Kidney capillary endothelial cell (primary cell): ENCODE data around the gene NAT14.

Experiments
- DNase-seq: peaks from one replicate; pipeline ENCODE4 v3.0.0-alpha.2; 2018; ENCODE audit warnings: low spot score

Gene NAT14

GRCh38 chr19:55453511-55454260 lies 31.3 kb upstream of the NAT14 start:
- DNase-seq, result no peak

DNA sequence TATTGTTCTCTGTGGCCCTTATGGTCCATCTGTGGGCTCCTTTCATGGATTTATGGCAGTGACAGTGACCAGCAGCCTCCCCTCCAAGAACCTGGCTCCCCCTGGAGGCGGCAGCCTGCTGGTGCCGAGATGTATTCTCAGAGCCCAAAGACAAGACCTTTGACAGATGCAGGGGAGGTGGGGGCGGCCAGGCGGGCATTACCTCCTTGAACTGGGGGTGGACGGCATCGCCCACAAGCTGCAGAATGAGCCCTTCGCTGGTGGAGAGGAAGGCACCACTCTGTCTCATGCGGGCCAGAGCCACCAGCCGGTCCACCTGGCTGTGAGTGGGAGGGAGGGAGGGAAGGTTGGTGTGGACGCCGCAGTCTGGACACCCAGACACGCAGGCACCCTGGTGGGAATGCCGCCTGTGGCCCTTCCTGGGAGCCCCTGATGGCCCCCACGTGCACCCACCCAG lies 30.2 kb upstream of the NAT14 start:
- peak; percentile 59 for DNase-seq

GRCh38 chr19:55455576-55456235 lies 29.3 kb upstream of the NAT14 start:
- no peak for DNase-seq

DNA sequence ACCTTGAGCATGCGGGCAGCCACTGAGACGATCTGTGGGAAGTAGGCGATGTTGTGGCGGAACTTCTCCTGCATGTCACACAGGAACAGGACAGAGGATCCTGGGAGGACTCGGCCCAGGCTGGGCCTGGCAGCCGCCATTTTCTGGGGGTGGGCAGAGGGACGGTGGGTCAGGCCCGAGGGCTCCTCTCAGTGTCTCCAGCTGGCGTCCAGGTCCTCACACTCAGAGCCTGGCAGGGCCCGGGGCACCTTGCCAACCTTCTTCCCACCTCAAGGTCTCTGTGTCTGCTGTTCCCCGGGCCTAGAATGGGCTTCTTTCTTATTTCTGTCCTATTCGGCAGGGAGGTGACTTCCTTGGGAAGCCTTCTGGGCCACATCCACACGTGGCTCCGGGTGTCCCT lies 28.6 kb upstream of the NAT14 start:
- no peak for DNase-seq

DNA sequence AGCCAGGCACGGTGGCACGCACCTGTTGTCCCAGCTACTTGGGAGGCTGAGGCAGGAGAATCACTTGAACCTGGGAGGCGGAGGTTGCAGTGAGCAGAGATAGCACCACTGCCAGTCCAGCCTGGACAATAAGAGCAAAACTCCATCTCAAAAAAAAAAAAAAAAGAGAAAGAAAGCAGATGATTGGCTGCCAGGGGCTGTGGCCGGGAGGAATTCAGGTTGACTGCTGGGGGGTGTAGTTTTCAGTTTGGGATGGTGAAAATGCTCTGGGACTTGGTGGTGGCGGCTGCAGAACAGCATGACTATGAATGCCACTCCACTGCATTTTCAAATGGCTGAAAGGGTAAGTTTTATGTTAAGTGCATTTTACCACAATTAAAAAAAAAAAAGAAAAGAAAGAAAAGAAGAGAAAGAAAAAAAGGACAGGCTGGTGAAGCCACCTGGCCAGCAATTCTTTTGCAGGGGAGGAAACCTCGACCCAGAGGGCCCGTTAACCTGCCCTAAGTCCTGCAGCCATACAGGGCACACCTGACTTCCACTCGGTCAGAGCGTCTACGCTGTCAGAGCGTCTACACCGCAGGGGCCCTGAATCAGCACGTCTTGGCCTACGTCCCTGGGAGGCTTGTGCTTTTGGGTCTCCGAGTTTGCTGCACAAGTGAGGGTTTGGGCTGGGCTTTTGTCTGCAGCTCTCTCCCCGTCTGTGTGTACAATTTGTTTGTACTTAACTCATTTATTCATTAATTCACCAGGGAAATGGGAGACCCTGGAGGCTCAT lies 27.1 kb upstream of the NAT14 start:
- DNase-seq, result no peak

GRCh38 chr19:55459551-55459949 lies 25.4 kb upstream of the NAT14 start:
- DNase-seq, result no peak

DNA sequence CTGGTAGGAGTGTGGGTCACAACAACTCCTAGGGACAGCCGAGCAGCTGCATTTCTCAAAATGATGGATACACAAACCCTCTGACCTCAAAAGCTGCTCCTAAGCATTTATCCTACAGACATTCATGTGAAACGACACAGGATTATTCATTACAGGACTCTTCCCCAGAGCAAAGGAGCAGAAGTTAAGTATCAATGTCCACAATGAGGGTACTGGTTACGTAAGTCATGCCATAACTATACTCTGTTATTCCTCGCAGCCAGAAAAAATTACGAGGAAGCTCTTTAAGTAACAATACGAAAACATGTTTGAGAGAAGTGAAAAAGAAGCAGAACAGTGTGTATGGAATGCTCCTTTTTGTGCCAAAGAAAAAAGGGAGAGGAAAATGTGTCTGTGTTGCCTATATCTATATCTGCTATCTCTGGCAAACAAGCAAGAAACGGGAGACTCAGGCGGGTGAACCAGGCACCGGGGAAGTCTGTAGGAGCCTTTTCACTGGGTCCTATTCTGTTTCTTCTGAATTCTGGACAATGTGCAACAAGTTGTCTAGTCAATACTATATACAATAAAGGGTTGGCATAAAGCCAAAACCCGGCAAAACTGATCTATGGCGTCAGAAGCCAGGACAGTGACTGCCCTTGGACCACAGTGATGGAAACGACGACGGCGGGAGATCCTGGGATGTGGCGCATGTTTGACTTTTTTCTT lies 24.9 kb upstream of the NAT14 start:
- DNase-seq, result no peak

- DNase-seq, result no peak
These were observed 24.2 kb upstream of the NAT14 start for GRCh38 chr19:55460670-55461258.

DNA sequence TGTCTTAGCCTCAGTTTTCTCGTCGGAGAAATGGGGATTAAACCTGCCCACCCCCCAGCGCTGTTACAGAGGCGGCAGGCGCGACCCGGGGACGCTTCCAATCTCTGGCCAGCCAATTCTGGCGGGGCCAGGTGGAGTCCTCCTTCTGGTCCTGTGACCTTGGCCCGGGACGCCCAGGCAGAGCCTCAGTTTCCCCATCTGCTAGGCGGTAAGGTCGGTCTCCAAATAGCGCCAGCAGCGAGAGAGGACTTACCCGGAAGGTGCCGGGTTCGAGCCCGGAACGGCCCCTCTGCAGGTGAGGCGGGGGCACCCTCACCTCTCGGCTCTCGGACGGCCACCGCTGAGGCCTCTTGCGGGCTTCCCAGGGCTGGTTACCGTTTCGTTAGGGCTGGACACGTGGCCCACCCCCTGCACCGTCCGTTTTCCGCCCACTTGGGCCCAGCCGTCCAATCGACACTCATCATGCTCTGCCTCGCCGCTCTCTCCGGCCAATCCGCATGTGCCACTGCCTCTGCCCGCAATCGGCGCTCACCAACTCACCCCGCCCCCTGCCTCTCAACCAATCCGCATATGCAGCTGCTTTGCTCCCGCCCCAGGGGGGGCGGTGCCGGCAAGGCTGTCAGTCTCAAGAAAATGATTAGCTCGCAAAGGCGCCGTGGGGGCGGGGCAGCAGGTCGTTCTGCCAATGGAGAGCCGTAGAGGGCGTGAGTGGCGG lies 23.6 kb upstream of the NAT14 start, which contains the start of gene ISOC2:
TSS of gene ISOC2 (minus strand) at position 384 of the 715 bp plus-strand sequence. CDS start 5,156 bp downstream, outside the sequence.
- peak; percentile 100 for DNase-seq

GRCh38 chr19:55461974-55462626 lies 22.9 kb upstream of the NAT14 start:
- peak; percentile 36 for DNase-seq

DNA sequence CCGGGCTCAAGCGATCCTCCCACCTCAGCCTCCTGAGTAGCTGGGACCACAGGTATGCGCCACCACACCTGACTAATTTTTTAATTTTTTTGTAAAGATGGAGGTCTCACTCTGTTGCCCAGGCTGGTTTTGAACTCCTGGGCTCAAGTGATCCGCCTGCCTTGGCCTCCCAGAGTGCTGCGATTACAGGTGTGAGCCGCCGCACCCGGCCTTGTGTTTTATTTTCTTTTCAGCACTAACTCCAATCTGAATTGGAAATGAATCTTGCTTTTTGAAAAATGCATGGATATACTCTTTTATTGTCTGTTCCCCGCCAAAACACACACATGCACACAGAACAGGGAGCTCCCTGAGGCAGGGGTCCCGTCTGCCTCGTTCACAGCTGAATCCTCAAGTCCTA lies 22.3 kb upstream of the NAT14 start:
- DNase-seq, result no peak

DNA sequence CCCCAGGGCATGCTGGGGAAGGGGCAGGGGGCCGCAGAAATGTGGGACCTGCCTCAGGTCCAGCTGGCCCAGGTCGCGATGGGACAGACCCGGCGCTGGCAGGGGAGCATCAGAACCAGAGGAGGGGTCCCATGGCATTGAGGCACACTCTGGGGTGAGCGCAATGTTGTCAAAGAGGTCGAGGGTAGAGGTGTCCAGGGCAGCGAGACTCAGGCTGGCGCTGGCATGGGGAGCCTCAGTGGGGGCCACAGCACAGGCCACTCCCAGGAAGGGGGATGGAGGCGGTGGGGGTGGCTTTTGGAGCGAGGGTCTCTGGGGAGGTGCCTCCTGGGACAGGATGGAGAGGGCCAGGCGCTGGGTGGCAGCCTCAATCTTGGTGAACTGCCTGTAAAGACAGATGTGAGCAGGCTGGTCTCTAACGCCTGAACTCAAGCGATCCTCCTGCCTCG lies 21.4 kb upstream of the NAT14 start:
- no peak for DNase-seq

- DNase-seq, result no peak
These were observed 20.8 kb upstream of the NAT14 start for GRCh38 chr19:55464039-55464661.

DNA sequence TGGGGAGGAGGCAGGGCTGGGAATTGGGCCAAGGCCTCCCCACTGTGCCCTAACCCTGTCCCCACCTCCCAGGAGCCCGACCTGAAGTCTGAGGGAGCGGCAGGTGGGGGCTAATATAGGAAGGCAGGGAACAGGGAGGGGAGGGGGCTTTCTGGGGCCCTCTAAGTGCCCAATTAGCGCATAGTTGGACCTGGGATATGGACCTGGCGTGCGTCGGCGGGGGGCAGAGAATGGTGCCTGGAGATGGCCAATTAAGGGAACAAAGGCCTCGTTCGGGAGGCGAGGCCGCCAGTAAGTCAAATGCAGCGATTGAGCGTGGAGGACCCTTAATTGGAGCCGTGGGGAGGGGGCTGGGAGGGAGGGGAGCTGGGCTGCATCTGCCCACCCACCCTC lies 20.3 kb upstream of the NAT14 start, which contains the start of gene C19orf85:
TSS of gene C19orf85 (minus strand) at position 90 of the 393 bp plus-strand sequence. CDS start 197 bp downstream, outside the sequence.
- DNase-seq, result no peak

DNA sequence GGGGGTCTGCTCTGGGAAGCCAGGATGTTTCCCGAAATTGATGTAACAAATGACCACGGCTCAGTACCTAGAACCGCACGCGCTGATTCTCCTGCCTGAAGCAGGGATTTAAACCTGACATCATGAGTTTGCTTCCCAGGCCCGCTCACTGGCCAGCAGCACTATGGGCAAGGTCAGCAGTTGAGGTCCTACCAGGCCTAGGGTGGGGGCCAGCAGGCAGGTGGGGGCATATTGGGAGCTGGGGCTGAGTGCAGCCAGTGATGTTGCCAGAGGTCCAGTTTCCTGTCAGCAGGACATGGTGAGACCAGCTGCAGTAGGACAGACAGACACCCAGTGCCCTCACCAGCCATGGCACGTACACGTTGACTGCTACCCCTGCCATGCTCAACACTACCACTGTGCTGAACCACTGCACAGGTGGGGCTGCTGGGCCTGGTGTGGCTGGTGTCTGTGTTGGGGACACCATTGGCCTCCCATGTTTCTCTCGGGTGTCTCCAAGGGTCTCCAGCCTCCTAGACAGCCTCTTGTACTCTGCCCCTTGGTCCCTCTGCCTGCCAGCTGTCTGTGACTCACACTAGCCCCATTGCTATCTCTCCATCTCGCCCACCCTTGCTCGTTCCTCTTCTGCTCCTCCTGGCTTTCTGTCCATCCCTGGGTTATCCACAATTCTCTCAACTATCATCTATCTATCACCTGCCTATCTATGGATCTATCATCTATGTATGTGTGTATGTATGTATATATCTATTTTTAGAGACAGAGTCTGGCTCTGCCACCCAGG lies 19.3 kb upstream of the NAT14 start:
- DNase-seq, result no peak

DNA sequence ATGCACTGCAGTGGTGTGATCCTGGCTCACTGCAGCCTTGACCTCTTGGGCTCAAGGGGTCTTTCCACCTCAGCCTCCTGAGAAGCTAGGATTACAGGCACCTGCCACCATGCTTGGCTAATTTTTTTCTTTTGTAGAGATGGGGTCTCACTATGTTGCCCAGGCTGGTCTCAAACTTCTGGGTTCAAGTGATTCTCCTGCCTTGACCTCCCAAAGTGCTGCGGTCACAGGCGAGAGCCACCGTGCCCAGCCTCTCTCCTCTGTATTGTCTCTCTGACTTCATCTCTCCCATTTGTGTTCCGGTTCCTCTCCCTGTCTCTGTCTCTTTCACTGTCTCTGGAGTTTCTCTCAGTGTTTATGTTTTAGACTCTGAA lies 18.8 kb upstream of the NAT14 start:
- DNase-seq, result no peak

DNA sequence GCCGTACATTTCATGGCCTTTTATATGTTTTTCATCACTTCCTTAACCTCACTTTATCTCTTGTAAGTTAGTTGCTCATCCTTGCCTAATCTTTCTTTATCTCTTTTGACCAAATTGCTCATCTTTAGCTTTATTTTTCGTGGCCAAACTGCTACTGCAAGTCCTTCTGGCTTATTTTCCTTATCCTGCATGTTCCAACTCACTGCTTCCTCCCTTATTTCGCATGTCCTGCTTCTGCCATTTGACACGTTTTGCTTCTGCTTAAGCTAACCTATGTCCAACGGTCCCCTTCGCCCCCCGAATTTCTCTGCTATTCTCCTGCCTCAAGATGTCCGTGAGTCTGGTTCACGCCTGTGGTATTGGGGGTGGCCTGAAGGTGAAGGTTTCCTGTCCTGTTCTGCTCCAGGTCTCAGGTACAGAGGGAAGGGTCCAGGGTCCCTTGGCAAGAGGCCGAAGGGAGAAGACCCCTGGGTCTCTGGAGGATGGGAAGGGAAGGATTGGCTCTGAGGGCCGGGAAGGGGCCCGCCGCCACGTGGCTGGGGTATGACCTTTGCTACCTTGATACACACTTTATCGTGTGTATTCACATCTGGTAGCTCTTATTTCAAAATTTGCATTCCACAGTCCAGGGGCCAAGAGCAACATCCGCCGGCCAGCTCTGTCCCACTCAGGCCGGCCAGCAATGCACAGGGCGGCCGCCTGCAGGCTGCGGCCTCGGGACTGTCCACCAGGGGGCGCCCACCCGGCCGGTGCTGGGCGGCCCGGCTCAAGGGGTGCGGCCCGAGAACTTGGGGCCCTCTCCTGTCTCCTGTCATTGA lies 17.5 kb upstream of the NAT14 start:
- DNase-seq, result peak; percentile 49

DNA sequence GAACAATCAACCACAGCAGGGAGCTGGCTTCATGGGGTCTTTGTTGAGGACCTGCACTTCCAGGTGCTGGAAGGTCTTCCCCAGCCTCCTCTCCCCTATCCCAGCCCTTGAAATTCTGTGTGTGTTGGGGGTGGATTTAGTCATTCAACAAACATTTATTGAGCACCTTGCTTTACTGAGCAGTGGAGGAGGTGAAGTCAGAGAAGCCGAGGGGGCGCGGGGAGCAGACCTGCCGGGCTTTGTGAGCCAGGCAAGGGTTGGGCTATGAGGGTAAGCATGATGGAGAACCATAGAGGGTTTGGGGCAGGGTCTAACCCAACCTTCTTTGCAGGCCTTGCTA lies 17.0 kb upstream of the NAT14 start:
- no peak for DNase-seq
